GF-D8 (cell line): ENCODE data around the gene ACP3.
"Not testable (repeated sequence)": the region's sequence is repeated elsewhere in the genome, so short reads cannot be mapped to it uniquely, and the experiment has no call there.

Experiments used
- DNase-seq: peaks from one replicate; lab custom pipeline; 2025; lab: John Stamatoyannopoulos, UW

ACP3 gene, protein sequence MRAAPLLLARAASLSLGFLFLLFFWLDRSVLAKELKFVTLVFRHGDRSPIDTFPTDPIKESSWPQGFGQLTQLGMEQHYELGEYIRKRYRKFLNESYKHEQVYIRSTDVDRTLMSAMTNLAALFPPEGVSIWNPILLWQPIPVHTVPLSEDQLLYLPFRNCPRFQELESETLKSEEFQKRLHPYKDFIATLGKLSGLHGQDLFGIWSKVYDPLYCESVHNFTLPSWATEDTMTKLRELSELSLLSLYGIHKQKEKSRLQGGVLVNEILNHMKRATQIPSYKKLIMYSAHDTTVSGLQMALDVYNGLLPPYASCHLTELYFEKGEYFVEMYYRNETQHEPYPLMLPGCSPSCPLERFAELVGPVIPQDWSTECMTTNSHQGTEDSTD

DNA sequence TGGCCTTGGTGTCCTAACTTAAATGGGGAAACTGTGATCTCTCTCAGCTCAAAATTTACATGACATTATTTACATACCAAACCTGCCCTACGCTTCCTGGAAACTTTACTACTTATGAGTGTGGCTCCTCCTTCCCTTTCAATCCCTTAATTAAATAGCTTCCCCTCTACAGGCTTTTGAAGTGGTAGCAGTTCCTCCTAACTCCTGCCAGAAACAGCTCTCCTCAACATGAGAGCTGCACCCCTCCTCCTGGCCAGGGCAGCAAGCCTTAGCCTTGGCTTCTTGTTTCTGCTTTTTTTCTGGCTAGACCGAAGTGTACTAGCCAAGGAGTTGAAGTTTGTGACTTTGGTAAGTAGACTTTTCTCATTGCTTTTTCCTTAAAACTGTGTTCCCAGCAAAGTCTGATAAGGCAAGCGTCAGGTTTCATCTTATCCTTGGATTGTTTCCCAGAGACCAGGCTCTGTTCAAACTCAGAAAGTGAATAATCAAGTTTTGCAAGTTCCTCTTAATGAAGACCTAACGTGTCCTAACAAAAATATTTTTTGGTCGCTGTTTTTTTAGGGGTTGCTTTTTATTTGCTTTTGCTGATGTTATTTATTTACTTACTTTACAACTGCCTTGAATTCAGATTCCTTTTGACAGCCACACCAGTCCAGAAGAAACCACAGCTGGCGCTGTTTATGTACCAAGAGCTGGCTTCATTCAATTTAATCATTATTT lies at the start of gene ACP3:
TSS of gene ACP3 (plus strand) at position 179 of the 720 bp plus-strand sequence. CDS start at position 229, 50 bp downstream.
- DNase-seq: peak; percentile 89

GRCh38 chr3:132268956-132269355 lies 48.3 kb upstream of the ACP3 start:
- no peak for DNase-seq

DNA sequence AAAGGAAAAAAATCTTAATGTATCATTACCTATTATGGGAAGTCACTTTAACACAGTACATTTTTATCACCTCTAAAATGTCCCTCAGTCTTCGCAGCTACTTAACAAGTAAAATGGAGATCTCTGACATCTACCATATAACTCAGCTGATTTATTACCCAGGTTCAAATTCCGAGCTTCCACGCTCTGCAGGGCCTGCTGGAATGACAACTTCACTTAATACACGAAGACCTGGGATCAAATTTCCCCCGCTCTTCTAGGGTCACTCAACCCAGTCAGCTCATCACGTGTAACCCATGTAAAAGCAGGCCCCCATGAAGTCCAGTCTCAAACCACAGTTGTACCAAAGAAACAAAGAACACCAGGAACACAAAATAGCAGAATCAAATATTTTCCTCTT lies 44.2 kb upstream of the ACP3 start:
- DNase-seq: no peak

GRCh38 chr3:132276228-132276906 lies 40.8 kb upstream of the ACP3 start:
- no peak for DNase-seq

DNA sequence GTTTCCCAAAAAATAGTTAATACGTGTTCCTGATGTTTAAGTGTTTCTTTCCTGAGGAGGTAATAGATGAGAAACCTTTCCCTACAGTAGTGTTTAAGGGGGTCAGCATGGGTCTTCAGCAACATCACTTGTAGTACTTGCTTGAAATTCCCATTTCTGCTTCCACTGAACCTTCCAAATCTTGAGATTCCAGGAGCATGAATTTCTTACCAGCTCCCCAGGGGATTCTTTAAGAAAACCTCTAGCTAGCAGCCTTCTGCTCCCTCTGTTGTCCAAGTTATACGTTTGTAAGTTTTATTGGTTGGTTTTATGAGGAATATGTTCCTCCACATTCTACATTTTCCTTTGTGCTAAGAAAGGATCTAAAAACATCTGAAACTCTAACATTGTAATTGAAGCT lies 38.2 kb upstream of the ACP3 start:
- no peak for DNase-seq

GRCh38 chr3:132283440-132283839 lies 33.8 kb upstream of the ACP3 start:
- peak; percentile 99 for DNase-seq

DNA sequence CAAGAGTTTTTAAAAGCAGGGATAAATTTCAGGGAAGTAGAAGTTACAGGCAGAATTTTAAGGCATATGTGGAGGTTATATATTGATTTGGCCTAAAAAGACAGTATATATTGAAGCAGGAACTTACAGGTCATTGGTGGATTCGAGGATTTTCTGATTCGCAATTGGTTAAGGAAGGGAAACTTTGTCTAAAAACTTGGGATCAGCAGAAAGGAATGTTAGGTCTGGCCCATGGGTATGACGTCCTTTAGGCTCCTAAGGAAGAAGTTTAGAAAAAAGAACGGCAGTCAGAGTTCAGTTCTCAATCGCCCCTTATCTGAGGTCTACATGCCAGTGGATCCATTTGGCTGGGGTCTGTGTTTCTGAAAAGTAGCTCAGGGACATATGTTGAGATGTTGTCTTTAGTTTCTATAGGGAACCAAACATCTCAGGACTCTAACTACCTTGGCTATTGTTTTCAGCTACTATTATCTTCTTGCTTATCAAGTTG lies 33.2 kb upstream of the ACP3 start:
- DNase-seq: no peak

GRCh38 chr3:132284781-132285619 lies 32.2 kb upstream of the ACP3 start:
- DNase-seq: no peak

GRCh38 chr3:132285620-132285945 lies 31.6 kb upstream of the ACP3 start:
- peak; percentile 56 for DNase-seq

GRCh38 chr3:132286035-132286434 lies 31.2 kb upstream of the ACP3 start:
- no peak for DNase-seq

GRCh38 chr3:132288357-132288756 lies 28.9 kb upstream of the ACP3 start:
- DNase-seq: no peak

- no peak for DNase-seq
These were observed 27.9 kb upstream of the ACP3 start for GRCh38 chr3:132289316-132289715.

- peak; percentile 97 for DNase-seq
These were observed 26.4 kb upstream of the ACP3 start for GRCh38 chr3:132290833-132291232.

- DNase-seq: no peak
These were observed 25.2 kb upstream of the ACP3 start for GRCh38 chr3:132292042-132292441.

- DNase-seq: peak; percentile 91
These were observed 24.0 kb upstream of the ACP3 start for GRCh38 chr3:132293251-132293650.

- no peak for DNase-seq
These were observed 22.3 kb upstream of the ACP3 start for GRCh38 chr3:132294906-132295305.

- DNase-seq: not testable (repeated sequence)
These were observed 13.6 kb upstream of the ACP3 start for GRCh38 chr3:132303336-132304201.

DNA sequence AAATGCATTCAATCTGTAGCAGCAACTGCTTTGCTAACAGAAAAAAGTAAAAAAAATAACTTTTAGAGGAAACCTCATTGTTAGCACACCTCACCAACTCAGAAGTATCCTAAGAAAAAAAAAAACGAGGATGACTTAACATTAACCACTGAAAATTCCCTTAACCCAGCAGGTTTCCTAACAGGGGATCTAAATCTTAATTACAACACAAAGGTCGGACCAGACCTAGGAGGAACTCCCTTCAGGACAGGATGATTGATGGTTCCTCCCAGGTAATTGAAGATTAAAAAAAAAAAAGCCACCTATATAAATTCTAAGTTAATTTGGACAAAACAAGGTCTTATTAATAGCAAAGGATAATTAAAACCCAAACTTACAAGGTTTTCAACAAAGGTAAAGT lies 12.9 kb upstream of the ACP3 start:
- not testable (repeated sequence) for DNase-seq

GRCh38 chr3:132310057-132310456 lies 7.2 kb upstream of the ACP3 start:
- not testable (repeated sequence) for DNase-seq

DNA sequence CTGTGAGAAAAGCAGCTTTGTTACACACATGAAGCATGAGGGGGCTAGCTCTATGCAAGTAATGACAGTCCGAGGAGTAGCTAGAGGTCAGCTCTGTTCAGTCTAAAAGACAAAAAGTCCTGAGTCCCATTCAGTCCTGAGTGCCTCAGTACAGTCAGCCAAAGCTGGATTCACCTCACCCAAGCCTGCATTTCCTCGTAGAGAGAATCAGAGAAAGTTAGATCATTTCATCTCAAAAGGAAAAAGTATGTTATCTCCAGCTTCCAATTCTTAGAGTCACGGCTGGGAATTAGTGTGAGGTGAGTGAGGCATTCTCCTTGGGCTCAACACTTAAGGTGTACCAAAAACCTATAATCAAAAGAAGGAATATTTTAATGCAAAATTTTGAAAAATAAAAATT lies 5.9 kb upstream of the ACP3 start:
- no peak for DNase-seq

- DNase-seq: no peak
These were observed 5.4 kb upstream of the ACP3 start for GRCh38 chr3:132311841-132312240.
